Measurements from ENCODE around the gene KCTD21.
"Not testable (repeated sequence)": the region's sequence is repeated elsewhere in the genome, so short reads cannot be mapped to it uniquely, and the experiment has no call there.

KCTD21 gene

GRCh38 chr11:78200061-78200460 is 11.6 kb upstream of the KCTD21 start:
- no peak for DNase-seq

- DNase-seq = no peak
Observed at GRCh38 chr11:78199653-78200015, 11.2 kb upstream of the KCTD21 start.

- no peak for DNase-seq
Observed at GRCh38 chr11:78199015-78199652, 10.7 kb upstream of the KCTD21 start.

- no peak for DNase-seq
Observed at GRCh38 chr11:78197816-78198215, 9.4 kb upstream of the KCTD21 start.

- no peak for DNase-seq
Observed at GRCh38 chr11:78196661-78197091, 8.2 kb upstream of the KCTD21 start.

GRCh38 chr11:78195917-78196560 is 7.6 kb upstream of the KCTD21 start:
- DNase-seq = no peak

- DNase-seq = no peak
Observed at GRCh38 chr11:78194490-78194889, 6.1 kb upstream of the KCTD21 start.

GRCh38 chr11:78193806-78194205 is 5.4 kb upstream of the KCTD21 start:
- DNase-seq = no peak

- no peak for DNase-seq
Observed at GRCh38 chr11:78192911-78193351, 4.5 kb upstream of the KCTD21 start.

GRCh38 chr11:78192223-78192719 is 3.8 kb upstream of the KCTD21 start:
- DNase-seq = no peak

GRCh38 chr11:78190871-78191538 is 2.6 kb upstream of the KCTD21 start:
- DNase-seq = no peak

GRCh38 chr11:78190374-78190773 is 1.9 kb upstream of the KCTD21 start:
- DNase-seq = no peak

GRCh38 chr11:78189851-78190250 is 1.4 kb upstream of the KCTD21 start:
- no peak for DNase-seq

- DNase-seq = no peak
Observed at GRCh38 chr11:78189174-78189724, 823 bp upstream of the KCTD21 start.

- DNase-seq = no peak
Observed at GRCh38 chr11:78187366-78188285, 800 bp downstream of the KCTD21 start.

- DNase-seq = no peak
Observed at GRCh38 chr11:78181185-78181584, 7.2 kb downstream of the KCTD21 start.

GRCh38 chr11:78180751-78181150 is 7.7 kb downstream of the KCTD21 start:
- no peak for DNase-seq

- no peak for DNase-seq
Observed at GRCh38 chr11:78179459-78180071, 8.9 kb downstream of the KCTD21 start.

- no peak for DNase-seq
Observed at GRCh38 chr11:78177216-78177615, 11.2 kb downstream of the KCTD21 start.

GRCh38 chr11:78176605-78177141 is 11.8 kb downstream of the KCTD21 start:
- no peak for DNase-seq

GRCh38 chr11:78175862-78176261 is 12.6 kb downstream of the KCTD21 start:
- not testable (repeated sequence) for DNase-seq

GRCh38 chr11:78171951-78172350 is 16.5 kb downstream of the KCTD21 start:
- DNase-seq = no peak

Measured in NCI-H1092 (cell line).